Inflammatory macrophage treated with lipopolysaccharide for 1 hour (primary cell): Measurements from ENCODE around the gene HYLS1.

ENCODE experiments used
- DNase-seq, 2 donors: peaks; one replicate each; pipeline ENCODE4 v3.0.0-alpha.2; 2020 to 2022

HYLS1 gene

DNA sequence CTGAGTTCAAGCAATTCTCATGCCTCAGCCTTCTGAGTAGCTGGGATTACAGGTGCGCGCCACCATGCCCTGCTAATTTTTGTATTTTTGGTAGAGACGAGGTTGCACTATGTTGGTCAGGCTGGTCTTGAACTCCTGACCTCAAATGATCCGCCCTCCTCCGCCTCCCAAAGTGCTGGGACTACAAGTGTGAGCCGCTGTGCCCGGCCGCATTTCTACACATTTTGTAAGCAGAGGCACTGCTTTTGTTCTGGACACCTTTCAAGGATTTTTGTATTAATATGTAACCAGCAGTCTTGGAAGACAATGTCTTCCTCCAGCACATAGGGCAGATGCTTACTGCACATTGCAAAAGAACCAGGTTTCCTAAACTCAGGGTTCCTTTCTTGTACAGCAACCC, 47.0 kb downstream of the HYLS1 start:
- no peak for DNase-seq

DNA sequence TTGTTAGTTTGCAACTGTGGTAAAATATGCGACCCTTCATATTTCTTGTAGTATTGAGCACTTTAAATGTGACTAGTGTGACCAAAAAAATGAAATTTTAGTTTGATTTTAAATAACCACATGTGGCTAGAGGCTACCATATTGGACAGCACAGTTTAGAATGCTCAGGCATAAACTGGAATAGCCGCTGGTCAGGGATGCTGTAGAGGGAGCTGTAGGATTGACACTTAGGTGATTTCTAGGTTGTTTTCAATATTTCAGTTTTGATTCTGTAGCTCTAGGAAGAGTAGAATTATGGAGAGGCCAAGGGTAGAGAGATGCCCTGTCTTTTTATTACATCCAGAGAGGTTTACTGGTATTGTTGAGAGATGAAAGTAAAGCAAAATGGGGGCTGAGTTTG, 47.6 kb downstream of the HYLS1 start:
- no peak for DNase-seq

DNA sequence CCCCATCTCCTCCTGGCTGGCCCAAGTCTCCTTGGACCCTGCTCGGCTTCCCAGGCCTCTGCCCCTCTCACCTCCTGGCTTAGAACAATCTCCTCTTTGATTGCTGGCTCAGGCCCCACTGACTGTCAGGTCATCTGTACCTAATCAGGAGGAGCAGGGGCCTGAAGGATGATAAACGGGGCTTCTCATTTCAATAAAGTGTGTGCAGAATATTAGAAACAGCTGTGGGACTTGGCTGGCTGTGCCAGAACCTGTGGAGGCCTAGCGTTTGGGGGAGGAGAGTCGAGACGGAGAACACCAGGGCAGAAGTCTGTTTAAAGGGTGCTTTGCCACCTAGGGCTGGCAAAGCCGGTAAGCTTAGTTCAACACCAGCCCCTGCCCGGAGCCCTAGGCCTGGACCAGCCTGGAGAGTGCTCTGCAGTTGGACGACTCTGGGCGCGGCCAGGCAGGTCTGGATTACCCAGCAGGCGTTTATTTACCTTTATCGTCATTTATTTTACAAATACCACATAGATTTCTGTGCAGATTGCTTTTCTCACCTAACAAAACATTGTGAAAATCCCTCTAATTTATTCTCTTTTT, 48.2 kb downstream of the HYLS1 start:
- no peak for DNase-seq

DNA sequence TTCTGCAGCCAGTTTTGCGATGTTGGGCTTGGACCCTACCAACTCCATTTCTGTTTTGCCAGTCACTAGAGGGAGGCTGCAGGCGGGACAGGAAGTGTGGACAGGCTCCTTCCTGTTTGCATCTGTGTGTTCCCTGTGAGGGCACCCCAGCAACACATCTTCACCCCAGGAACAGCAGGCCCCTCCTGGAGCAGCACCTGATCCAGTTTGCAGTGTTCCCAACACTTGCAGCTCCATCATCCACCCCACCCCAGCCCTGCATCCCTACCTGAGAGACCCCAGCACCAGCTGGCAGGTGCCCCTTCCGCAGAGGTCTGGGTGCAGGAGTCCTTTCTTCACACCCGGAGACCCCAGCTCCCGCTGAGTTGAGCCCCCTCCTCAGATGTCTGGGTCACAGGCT, 51.0 kb downstream of the HYLS1 start:
- DNase-seq: no peak

DNA sequence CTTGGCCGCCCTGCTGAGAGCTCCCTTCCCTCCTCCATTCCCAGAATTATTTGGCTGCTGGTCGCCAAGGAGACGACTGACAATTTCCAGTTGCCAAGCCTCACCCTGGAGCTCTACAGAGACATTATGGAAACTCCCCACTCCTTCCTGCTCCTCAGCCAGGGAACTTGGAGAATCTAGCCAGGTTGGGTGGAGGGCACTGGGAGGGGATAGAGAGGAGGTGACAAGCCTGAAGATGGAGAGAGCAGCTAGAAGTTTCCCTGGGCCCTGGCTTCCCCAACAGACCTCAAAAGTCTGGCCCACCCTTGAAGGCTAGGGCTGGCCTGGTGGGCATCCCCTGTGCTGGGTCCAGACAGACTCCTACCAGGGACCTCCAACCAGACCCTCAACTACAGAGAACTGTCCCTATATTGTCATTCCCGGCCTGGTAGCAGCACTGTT, 51.6 kb downstream of the HYLS1 start:
- no peak for DNase-seq

DNA sequence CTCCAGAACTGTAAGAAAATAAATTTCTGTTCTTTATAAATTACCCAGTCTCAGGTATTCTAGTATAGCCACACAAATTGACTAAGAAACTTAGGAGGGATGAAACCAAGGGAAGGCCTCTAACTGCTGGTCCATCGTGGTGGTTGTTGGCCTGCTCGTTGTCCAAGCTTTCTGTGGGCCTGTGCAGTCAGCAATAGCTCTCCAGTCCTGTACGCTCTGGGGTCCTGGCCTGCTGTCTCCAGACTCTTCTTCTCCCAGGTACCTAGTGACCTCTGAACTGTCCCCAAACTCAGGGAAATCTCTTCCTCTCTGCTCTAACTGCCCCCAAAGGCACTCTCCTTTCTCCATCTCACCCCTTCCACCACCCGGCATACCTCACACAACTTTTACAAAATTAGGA, 52.7 kb downstream of the HYLS1 start:
- no peak for DNase-seq

DNA sequence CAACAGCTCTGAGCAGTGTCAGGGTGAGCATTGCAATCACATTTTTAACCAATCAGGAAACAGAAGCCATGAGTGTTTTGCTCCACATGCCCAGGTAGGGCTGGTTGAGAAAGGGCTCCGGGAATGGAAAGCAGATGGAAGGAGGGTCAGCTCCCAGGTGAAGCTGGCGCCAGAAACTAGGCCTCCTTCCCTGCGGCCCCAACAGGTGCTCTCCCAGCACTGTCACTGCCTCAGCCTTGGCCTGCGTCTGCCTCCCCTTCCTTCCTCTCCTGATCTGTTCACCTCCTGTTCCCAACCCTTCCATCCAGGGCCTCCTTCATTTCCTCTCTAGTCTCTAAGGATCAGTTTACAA, 53.8 kb downstream of the HYLS1 start:
- DNase-seq: no peak

DNA sequence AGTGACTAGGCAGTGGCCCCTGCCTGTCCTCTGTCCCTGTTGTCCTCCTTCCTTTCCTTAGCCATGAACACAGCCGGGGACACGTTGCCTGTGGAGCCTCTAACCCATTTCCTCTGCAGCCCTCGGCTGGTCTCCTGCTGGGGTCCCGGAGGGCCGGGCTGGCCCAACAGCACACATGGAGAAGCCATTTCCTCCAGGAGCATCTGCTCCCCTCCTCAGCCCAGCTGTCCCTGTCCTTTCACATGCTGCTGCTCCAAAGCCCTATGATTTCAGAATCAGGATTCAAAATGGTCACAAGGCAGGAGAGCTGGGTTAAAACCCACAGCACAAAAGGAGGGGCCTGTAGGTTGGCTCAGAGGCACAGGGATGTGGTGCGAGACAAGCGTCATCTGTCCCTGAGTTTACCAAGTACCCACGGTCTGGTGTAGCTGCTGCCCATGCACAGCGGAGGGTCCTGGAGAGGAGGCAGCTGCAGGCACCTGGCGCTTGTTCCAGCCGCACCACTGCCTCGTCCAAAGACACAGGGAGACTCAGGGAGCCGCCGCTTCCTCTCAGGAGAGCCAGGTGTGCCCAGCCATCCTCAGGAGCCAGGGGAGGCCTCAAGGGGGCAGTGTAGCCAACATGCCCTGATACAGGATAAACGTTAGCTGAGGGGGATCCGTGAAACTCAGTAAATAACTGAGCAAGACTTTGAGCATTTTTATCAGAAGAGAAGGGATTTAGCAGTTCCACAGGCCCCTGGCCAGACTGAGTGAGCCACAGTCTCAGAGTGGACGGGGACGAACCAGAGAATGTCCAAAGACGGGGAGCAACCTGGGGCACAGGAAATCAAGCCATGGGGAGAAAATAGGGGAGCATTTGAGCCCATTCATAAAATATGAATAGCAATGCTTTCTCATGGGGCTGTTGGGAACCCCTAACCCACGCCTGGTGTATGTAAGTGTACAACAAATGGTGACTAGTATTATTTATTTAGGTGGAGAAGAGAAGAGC, 54.4 kb downstream of the HYLS1 start:
- no peak for DNase-seq

DNA sequence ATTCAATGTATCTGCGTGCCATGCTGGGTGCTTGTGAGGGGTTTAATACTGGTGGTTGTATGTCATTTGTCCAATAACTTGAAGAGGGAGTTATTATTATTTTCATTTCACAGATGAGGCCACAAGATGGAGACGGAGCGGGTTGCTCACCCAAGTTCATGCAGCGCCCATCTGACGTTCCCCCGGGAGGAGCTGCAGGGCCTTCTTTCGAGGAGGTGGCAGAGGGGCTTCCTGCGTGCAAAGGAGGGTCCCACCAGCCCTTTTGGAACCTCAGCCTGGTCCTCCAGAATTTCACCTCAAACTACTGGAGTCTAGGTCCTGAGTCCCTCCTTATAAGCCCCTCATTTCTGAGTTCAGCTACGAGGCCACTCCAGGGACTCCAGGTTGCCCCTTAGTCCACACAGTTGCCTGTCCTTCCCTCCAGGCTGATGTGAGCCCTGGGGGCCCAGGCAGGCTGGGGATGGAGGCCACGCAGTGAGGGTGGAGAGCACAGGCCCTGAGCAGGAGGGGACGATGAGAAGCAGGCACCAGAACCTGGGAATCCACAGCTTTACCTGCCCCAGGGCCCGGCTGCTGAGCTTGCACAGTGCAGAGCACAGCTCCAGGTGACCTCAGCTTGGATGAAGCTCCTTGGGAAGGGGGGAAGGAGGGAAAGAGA, 55.4 kb downstream of the HYLS1 start:
- DNase-seq: no peak

DNA sequence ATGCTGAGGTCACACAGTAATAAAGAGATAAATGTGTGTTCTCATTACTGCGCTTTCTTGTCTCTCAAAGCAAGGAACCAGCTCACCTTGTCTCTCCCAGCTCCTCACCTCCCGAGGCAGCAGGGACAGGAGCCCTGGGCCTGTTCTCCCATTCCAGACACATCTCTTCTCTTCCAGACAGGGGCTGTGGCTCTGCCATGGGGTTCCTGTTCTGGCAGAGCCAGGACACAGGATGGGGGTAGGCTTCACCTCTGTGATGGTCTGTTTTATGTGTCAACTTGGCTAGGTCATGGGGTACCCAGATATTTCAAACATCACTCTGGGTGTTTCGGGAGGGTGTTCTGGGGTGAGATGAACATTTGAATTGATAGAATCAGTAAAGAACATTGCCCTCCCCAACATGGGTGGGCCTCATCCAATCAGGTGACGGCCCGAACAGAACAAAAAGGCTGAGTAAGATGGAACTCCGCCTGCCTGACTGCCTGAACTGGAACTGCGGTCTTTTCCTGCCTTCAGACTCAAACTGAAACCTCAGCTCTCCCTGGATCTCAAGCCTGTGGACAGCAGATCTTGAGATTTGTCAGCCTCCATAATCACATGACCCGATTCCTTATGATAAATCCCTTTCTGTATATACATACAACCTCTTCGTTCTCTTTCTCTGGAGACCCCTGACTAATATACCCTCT, 56.3 kb downstream of the HYLS1 start:
- no peak for DNase-seq

DNA sequence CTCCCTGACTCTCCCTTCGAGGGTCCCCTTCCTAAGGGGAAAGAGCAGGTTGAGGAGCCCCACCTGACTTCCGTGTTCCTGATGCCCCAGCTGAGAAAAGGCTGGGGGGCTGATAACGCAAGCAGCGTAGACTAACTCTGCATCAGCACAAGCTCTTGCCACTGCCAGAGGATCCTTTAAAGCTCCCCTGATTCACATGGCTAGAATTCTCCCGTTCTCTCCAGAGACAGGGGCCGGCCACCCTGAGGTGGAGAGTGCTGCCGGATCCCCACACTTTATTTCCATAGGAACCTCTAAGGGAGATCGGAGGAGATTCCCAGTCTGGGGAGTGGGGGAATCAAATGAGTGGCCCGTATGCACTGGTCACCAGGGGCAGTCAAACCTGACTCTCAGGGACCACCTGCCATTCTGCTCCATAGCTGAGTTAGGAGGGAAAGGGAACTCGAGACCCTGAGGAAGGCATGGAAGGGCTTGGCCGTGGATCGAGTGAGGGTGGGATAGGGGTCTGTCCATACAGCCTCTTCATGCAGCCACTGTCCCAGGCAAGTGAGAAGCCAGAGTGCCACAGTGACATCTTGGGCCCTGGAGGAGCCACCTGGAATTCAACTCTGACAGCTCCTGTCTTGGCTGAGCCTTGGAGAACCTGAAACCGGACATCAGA, 57.0 kb downstream of the HYLS1 start:
- DNase-seq: no peak

DNA sequence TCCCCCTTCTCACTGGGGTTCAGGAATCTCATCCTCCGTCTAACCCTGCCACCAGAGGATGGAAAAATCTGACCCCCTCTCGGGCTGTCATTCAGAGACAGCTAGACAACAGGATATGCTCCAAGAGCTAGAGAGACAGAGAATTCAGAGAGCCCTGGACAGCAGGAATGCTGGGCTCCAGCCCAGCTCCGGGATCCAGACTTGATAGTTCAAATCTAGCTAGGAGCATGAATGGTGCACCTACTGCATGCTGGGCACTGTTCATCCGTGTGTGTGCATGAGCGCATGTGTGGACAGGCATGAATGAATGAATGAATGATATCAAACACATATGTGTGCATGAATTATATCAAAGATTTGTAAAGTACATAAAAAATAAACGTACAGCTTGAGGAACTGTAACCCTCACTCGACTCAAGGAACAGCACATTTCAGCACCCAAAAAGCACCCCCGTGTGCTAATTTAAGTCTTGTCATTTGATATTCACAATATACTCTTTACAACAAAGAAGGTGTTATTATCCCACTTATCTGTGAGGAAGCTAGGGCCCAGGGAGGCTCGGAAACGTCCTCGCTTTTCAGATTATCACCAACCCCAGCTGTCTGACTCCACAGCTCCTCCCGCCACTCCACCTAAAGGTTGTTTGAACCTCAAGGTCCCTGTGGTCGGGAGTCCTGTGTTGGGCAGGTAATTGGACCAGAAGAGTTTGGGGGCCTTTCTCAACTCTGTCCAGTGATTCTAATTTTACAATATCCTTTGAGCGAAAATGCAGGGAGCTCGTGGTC, 57.7 kb downstream of the HYLS1 start:
- DNase-seq: no peak

DNA sequence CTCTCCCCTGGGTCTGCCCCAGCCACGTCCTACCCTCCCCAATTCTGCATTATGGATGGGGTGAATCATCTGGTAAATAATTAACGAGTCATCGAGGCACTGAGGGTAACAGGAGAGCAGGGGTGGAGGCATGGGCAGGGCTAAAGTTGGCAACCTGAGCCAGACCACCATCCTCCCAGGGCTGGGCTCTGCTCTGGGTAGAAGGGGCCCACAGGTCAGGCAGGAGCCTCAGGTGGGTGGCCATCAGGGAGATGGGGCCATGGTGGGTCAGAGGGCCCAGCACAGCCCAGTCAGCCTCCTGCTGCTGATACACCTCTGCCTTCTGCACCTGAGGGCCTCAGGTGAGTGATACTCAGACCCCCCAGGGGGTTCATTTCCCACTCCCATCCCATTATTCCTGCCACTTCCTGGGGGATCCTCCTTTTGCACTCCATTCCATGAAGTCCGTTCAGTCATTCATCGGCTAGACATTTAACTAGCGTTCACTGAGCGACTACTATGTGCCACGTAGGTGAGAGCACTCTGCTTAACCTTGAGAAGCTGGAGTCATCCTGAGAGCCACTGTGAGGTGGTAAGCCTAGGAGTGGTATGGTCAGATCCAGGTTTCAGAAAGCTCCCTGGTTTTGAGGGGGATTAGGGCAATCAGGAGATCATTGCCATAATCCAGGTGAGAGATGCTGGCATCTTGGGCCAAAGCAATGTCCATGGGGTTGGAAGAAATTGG, 58.5 kb downstream of the HYLS1 start, which contains the start of gene VSIG10L2:
Gene VSIG10L2, plus strand, starts transcription at position 248 of the 724 bp plus-strand sequence. Its CDS starts 12 bp downstream, at position 260.
- no peak for DNase-seq

DNA sequence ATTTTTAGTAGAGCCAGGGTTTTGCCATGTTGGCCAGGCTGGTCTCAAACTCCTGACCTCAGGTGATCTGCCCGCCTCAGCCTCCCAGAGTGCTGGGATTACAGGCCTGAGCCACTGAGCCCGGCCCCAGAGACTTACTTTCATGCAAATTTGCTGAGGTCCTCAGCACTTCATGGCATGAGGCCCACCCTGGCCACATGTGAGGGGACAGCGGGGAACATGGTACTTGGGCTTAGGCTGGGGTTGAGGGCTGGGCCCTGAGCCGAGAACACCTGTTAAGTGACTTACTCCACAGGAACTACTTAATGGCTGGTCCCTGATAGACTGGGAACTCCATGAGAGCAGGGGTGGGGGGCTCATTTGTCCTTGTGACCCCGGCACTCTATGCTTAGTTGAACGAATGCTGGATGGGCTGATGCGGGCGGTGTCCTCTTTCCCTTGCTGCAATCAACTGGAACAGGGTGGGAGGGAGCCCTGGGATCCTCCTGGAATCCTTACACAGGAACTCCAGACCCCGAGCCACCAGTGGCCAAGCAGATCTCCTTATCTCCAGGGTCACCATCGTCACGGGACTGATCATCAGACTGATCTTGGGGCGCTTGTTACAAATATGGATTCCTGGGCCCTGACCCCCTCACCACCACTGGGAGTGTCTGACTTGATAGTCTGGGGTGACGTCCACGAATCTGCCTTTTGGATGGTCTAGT, 59.4 kb downstream of the HYLS1 start:
- no peak for DNase-seq

DNA sequence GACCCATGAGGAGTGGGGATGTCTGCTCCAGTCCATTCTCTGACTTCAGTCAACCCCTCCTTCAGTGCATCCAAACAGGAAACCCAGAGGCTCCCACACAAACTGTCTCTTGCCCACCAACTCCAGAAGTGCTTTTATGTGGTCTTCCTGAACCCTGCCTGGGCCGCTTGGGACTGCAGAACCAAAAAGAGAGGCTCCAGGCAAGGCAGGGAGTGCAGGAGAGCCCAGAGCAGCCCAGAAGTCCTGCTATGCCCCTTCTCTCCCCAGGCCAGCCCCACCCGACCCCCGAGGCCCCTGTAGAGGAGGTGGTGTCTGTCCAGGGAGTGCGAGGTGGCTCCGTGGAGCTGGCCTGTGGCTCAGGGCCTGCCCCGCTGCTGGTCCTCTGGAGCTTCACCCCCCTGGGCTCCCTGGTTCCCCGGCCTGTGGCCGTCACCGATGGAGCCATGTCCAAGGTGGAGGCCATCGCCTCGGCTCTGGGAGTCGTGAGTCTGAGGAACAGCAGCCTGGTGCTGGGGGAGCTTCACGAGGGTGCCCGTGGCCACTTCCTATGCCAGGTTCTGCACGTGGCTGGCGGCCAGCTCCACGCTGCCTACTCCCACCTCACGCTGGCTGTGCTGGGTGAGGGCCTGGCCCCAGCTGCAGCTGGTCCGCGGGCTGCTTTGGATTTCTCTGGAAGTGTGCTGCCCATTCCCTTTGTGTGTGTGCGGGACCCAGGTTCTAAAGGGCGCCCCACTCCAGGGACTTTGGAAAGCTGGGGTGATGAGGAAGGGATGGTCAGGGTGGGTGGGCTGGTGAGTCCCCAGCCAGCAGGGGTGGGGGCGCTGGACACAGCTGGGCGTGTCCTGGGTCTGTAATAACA, 60.2 kb downstream of the HYLS1 start:
- DNase-seq: no peak

DNA sequence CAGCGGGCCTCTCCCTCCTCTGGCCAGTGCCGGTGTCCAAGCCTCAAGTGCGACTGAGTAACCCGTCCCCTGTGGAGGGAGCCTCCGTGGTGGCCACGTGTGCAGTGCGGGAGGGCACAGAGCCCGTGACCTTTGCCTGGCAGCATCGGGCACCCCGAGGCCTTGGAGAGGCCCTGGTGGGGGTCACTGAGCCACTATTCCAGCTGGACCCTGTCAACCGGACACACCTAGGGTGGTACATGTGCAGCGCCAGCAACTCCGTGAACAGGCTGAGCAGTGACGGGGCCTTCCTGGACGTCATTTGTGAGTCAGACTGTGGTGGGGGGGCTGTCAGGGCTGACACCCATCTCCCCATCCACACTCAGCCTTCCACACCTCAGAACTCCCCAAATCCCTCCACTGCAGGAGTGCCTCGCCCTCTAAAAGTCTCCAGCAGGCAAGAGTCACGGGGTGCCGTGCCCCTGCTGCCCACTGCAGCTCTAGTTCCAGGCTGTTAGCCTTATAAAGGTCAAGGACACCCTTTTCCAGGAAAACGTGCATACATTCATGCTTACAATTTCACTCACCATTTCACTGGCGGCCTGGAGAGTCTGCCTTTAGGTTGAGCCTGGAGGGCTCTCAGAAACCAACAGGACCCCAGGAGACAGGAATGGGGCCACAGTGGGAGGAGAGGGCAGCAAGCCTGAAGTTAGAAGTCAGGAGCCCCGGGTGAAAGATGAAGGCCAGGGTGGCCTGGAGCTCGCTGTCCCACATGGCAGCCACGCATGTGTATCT, 61.0 kb downstream of the HYLS1 start:
- DNase-seq: no peak

DNA sequence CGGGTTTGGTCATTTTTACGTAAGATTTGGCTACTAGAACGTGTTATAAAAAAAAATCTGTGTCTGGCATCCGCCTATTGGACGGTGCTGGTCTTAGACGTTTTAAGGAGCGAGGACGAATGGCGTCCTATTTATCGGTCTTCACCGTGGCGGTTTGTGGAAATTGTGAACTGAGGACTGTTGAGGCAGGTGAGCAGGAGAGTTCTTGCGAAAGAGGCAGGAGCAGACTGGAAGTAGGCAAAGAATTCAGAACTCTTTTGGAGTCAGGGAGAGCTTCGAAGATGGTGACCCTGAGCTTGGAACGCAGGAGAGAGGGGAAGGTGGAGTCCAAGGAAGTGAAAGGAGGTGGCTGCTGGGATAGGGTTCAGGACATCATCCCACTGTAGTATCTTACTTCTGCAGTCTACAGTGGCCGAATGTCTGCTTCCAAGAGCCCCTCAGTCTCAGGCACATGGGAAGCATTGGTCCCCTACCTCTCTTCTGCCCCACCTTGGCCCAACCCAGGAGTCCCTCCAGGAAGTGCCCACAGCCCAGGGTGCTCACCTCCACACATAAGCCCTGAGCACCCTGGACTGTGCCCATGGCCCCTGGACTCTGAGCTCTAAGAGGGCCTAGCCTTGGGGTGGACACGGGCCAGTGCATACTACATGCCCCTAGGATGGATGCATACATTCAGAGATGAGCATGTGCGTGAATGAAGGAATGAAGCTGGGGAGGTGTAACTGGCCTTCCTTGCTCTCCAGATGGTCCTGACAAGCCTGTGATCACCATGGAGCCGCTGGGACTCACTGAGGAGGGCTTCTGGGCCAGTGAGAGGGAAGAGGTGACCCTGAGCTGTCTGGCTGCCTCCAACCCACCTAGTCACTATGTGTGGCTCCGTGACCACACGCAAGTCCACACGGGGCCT, 62.1 kb downstream of the HYLS1 start:
- no peak for DNase-seq

DNA sequence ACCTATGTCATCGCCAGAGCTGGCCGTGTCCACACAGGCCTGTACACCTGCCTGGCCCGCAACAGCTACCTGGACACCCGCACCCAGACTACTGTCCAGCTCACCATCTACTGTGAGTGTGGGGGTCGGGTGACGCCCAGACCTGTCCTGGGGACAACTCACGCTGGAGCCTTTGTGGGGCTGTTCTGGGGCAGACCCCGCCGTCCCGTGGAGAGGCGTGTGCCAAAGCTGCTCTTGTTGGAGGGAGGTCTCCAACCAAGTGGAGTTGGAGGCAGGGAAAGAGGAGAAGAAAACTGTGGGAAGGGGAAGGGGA, 62.7 kb downstream of the HYLS1 start:
- DNase-seq: no peak
